Osteoblast (primary cell): ENCODE measurements around the gene TIMM50. TPM values are rescaled to one million over a fixed set of nuclear protein-coding genes. Genes with fewer than 3 reads are reported as not detected.

Experiments used
- DNase-seq: peaks from one replicate; pipeline ENCODE4 v3.0.0; 2011; ENCODE audit warnings: low spot score, mixed read lengths; ENCODE audit not compliant: insufficient read length; ENCODE audit errors: missing footprints
- H2AFZ ChIP-seq: 2 replicates; pipeline ENCODE4 v1.6.0; 2011; ENCODE audit warnings: mild to moderate bottlenecking, low read length
- H3K27ac ChIP-seq: 2 replicates; pipeline ENCODE4 v1.5.1; 2011; ENCODE audit warnings: mild to moderate bottlenecking, low read depth, low read length, moderate library complexity
- H3K27me3 ChIP-seq: 2 replicates; pipeline ENCODE4 v1.6.0; 2012; ENCODE audit warnings: mild to moderate bottlenecking, control low read depth, inconsistent platforms, low read length, moderate library complexity; ENCODE audit not compliant: insufficient read depth
- H3K36me3 ChIP-seq: 2 replicates; pipeline ENCODE4 v1.5.1; 2011; ENCODE audit warnings: mild to moderate bottlenecking, low read length, control low read depth, moderate library complexity; ENCODE audit not compliant: insufficient read depth
- H3K4me1 ChIP-seq: 2 replicates; pipeline ENCODE4 v1.5.1; 2011; ENCODE audit warnings: mild to moderate bottlenecking, low read length, control low read depth, moderate library complexity; ENCODE audit not compliant: insufficient read depth
- H3K4me2 ChIP-seq: 2 replicates; pipeline ENCODE4 v1.6.0; 2011; ENCODE audit warnings: mild to moderate bottlenecking, low read length; ENCODE audit not compliant: insufficient read depth
- H3K4me3 ChIP-seq: fragments of 200-600 bp; sonication (generic); 3 replicates; pipeline ENCODE4 v1.5.1; 2012; ENCODE audit warnings: mild to moderate bottlenecking, low read length, inconsistent platforms; ENCODE audit not compliant: insufficient read depth
- H3K79me2 ChIP-seq: 2 replicates; pipeline ENCODE4 v1.6.0; 2012; ENCODE audit warnings: mild to moderate bottlenecking, low read length, control low read depth, inconsistent platforms; ENCODE audit not compliant: insufficient read depth
- H3K9me3 ChIP-seq: 2 replicates; pipeline ENCODE4 v1.5.1; 2011; ENCODE audit warnings: low read depth, low read length, control low read depth
- H4K20me1 ChIP-seq: 2 replicates; pipeline ENCODE4 v1.6.0; 2012; ENCODE audit warnings: mild to moderate bottlenecking, low read length, control low read depth; ENCODE audit not compliant: insufficient read depth
- CTCF ChIP-seq: IDR thresholded peaks from 2 replicates; pipeline ENCODE4 v1.5.1; 2011; ENCODE audit warnings: mild to moderate bottlenecking, low read depth, low read length, moderate library complexity; ENCODE audit errors: extremely low read depth
- total RNA-seq: library from RNA; depleted of rRNA; stranded (reverse); fragments of >200 nt; gene quantifications from 2 replicates; pipeline ENCODE4 v1.2.3, GENCODE V29; 2012

TIMM50 gene
- total RNA-seq, 1 donor: 36.9 TPM

- Histone ChIP-seq H2AFZ (peak overlapping the region; percentile 98), H3K4me2 (peak overlapping the region; percentile 97), H3K27me3 (no peaks in the 10 kb centered on the region), H3K9me3 (no peaks in the 10 kb centered on the region), H4K20me1 (peaks cover 3% of the 10 kb centered on the region), H3K4me1 (peaks cover 13% of the 10 kb centered on the region), H3K4me3 (peak overlapping the region; percentile 100), H3K36me3 (peaks cover 20% of the 10 kb centered on the region), H3K79me2 (peaks cover 29% of the 10 kb centered on the region), H3K27ac (peak overlapping the region; percentile 92)
- DNase-seq: no peak
- no peak for TF ChIP-seq CTCF
Measured at GRCh38 chr19:39479916-39480315, 722 bp upstream of the TIMM50 start.

- DNase-seq: peak; percentile 68
- Histone ChIP-seq H2AFZ (peak overlapping the region; percentile 93), H3K27me3 (no peaks in the 10 kb centered on the region), H4K20me1 (peaks cover 3% of the 10 kb centered on the region), H3K9me3 (no peaks in the 10 kb centered on the region), H3K79me2 (peaks cover 36% of the 10 kb centered on the region), H3K36me3 (peaks cover 25% of the 10 kb centered on the region), H3K4me1 (peaks cover 13% of the 10 kb centered on the region), H3K4me2 (peak overlapping the region; percentile 97), H3K4me3 (peak overlapping the region; percentile 100), H3K27ac (peak overlapping the region; percentile 92)
- TF ChIP-seq CTCF: no peak
Measured at GRCh38 chr19:39481229-39481545, 549 bp downstream of the TIMM50 start.

- Histone ChIP-seq H3K79me2 (peaks cover 39% of the 10 kb centered on the region), H4K20me1 (peaks cover 3% of the 10 kb centered on the region), H3K36me3 (peaks cover 20% of the 10 kb centered on the region), H2AFZ (peak overlapping the region; percentile 93), H3K9me3 (no peaks in the 10 kb centered on the region), H3K4me2 (peak overlapping the region; percentile 97), H3K4me3 (peak overlapping the region; percentile 100), H3K27ac (peak overlapping the region; percentile 92), H3K4me1 (peaks cover 13% of the 10 kb centered on the region), H3K27me3 (no peaks in the 10 kb centered on the region)
- no peak for DNase-seq
- no peak for TF ChIP-seq CTCF
Measured at GRCh38 chr19:39481676-39482075, 1.0 kb downstream of the TIMM50 start.

GRCh38 chr19:39483141-39483540, 2.5 kb downstream of the TIMM50 start:
- no peak for TF ChIP-seq CTCF
- H3K79me2 ChIP-seq: peaks cover 39% of the 10 kb centered on the region
- no peak for DNase-seq
- no peak overlapping the region for H3K27ac ChIP-seq
- H2AFZ ChIP-seq: no peak overlapping the region
- H4K20me1 ChIP-seq: peaks cover 3% of the 10 kb centered on the region
- no peak overlapping the region for H3K4me2 ChIP-seq
- no peaks in the 10 kb centered on the region for H3K9me3 ChIP-seq
- no peaks in the 10 kb centered on the region for H3K27me3 ChIP-seq
- no peak overlapping the region for H3K4me3 ChIP-seq
- peaks cover 13% of the 10 kb centered on the region for H3K4me1 ChIP-seq
- H3K36me3 ChIP-seq: peaks cover 26% of the 10 kb centered on the region
